IMR-90 (cell line): ENCODE measurements around the gene FAF1. TPM values are rescaled to one million over a fixed set of nuclear protein-coding genes. Genes with fewer than 3 reads are reported as not detected.

ENCODE experiments used
- ATAC-seq: fragments of 200-7000 bp; cut with Tn5 transposase; 2 replicates; pipeline ENCODE4 v1.9.1; 2020; ENCODE audit warnings: low read depth, mild to moderate bottlenecking, moderate library complexity
- BruUV-seq: library from RNA; stranded (reverse); fragments of 400-500 nt; replicated peaks from 2 replicates; lab custom pipeline; 2021; lab: Mats Ljungman, UMichigan
- CTCF ChIA-PET: fragments of 300-600 bp; formaldehyde crosslinking; extraction: SDS; loops from one replicate; lab custom pipeline; 2021; ENCODE audit warnings: antibody characterized with exemption; lab: Yijun Ruan, JAX
- POLR2A ChIA-PET: fragments of 300-600 bp; sonication (Branson Sonifier 250); formaldehyde crosslinking; loops from one replicate; lab custom pipeline; 2022; ENCODE audit warnings: antibody characterized with exemption; ENCODE audit not compliant: unreplicated experiment; lab: Charles Lee
- DNase-seq: peaks from one replicate; pipeline ENCODE4 v3.0.0; 2013
- H2AFZ ChIP-seq: replicated peaks from 2 replicates; pipeline ENCODE3; 2013; ENCODE audit warnings: low read length, mild to moderate bottlenecking; ENCODE audit not compliant: poor library complexity
- H2AK5ac ChIP-seq: 2 replicates; pipeline ENCODE4 v1.6.1; 2013; ENCODE audit warnings: low read depth, low read length, inconsistent platforms
- H2AK9ac ChIP-seq: replicated peaks from 2 replicates; pipeline ENCODE3; 2013; ENCODE audit warnings: mild to moderate bottlenecking, low read depth, low read length, moderate library complexity; ENCODE audit not compliant: poor library complexity
- H2BK120ac ChIP-seq: 2 replicates; pipeline ENCODE4 v1.6.1; 2013; ENCODE audit warnings: low read depth, low read length, inconsistent platforms
- H2BK15ac ChIP-seq: 3 replicates; pipeline ENCODE4 v1.6.1; 2013; ENCODE audit warnings: low read depth, low read length, inconsistent platforms
- H2BK20ac ChIP-seq: 2 replicates; pipeline ENCODE4 v1.6.1; 2013; ENCODE audit warnings: low read depth, mild to moderate bottlenecking, inconsistent platforms, low read length, moderate library complexity
- H2BK5ac ChIP-seq: 2 replicates; pipeline ENCODE4 v1.6.1; 2013; ENCODE audit warnings: mild to moderate bottlenecking, low read depth, low read length, inconsistent platforms; ENCODE audit not compliant: poor library complexity, severe bottlenecking
- H3K14ac ChIP-seq: replicated peaks from 2 replicates; pipeline ENCODE4 v1.6.1; 2013; ENCODE audit warnings: low read depth, low read length, inconsistent platforms
- H3K18ac ChIP-seq: 2 replicates; pipeline ENCODE4 v1.6.1; 2013; ENCODE audit warnings: low read depth, low read length, control low read depth
- H3K23ac ChIP-seq: 2 replicates; pipeline ENCODE4 v1.6.1; 2013; ENCODE audit warnings: low read depth, low read length, inconsistent platforms
- H3K27ac ChIP-seq: 2 replicates; pipeline ENCODE4 v1.5.1; 2013; ENCODE audit warnings: mild to moderate bottlenecking, control low read depth, low read length; ENCODE audit not compliant: insufficient read depth
- H3K27me3 ChIP-seq: 2 replicates; pipeline ENCODE4 v1.6.1; 2013; ENCODE audit warnings: low read length; ENCODE audit not compliant: control insufficient read depth, insufficient read depth
- H3K36me3 ChIP-seq: 2 replicates; pipeline ENCODE4 v1.6.1; 2013; ENCODE audit warnings: low read length, mixed read lengths; ENCODE audit not compliant: control insufficient read depth, insufficient read depth
- H3K4ac ChIP-seq: 2 replicates; pipeline ENCODE4 v1.6.1; 2013; ENCODE audit warnings: low read depth, low read length, inconsistent platforms
- H3K4me1 ChIP-seq: 2 replicates; pipeline ENCODE4 v1.6.1; 2013; ENCODE audit warnings: low read length, mixed read lengths; ENCODE audit not compliant: control insufficient read depth, insufficient read depth
- H3K4me2 ChIP-seq: 2 replicates; pipeline ENCODE4 v1.6.1; 2013; ENCODE audit warnings: low read depth, mild to moderate bottlenecking, control low read depth, low read length, moderate library complexity
- H3K4me3 ChIP-seq: 2 replicates; pipeline ENCODE4 v1.5.1; 2013; ENCODE audit warnings: low read depth, mild to moderate bottlenecking, control low read depth, low read length, moderate library complexity; ENCODE audit not compliant: insufficient read depth
- H3K56ac ChIP-seq: 2 replicates; pipeline ENCODE4 v1.6.1; 2013; ENCODE audit warnings: low read length, inconsistent platforms; ENCODE audit not compliant: insufficient read depth; ENCODE audit errors: extremely low read depth
- H3K79me1 ChIP-seq, 2 experiments: 2 replicates each; pipeline ENCODE4 v1.6.1; 2013; ENCODE audit warnings: low read length in 2 of 2, inconsistent platforms in 1 of 2, low read depth in 1 of 2
- H3K9ac ChIP-seq: 2 replicates; pipeline ENCODE4 v1.6.1; 2013; ENCODE audit warnings: low read depth, low read length, control low read depth
- H3K9me1 ChIP-seq: 2 replicates; pipeline ENCODE4 v1.6.1; 2013; ENCODE audit warnings: low read length, inconsistent platforms; ENCODE audit not compliant: insufficient read depth
- H3K9me3 ChIP-seq: 2 replicates; pipeline ENCODE4 v1.6.1; 2013; ENCODE audit warnings: low read length; ENCODE audit not compliant: control insufficient read depth, insufficient read depth
- H4K20me1 ChIP-seq: 2 replicates; pipeline ENCODE4 v1.6.1; 2013; ENCODE audit warnings: low read length, inconsistent platforms; ENCODE audit not compliant: insufficient read depth
- H4K5ac ChIP-seq: 2 replicates; pipeline ENCODE4 v1.6.1; 2013; ENCODE audit warnings: mild to moderate bottlenecking, low read depth, low read length, control low read depth
- H4K8ac ChIP-seq, 2 experiments: 2 replicates each; pipeline ENCODE4 v1.6.1; 2013; ENCODE audit warnings: low read depth in 2 of 2, low read length in 2 of 2, control low read depth in 1 of 2, inconsistent platforms in 1 of 2
- H4K91ac ChIP-seq: 2 replicates; pipeline ENCODE4 v1.6.1; 2013; ENCODE audit warnings: low read depth, low read length, inconsistent platforms; ENCODE audit not compliant: insufficient read depth
- BHLHE40 ChIP-seq: fragments of 150-350 bp; IDR thresholded peaks from 2 replicates; pipeline ENCODE4 v1.6.1; 2016; ENCODE audit warnings: mild to moderate bottlenecking, low read depth, low read length
- CEBPB ChIP-seq: IDR thresholded peaks from 2 replicates; pipeline ENCODE4 v1.6.1; 2012; ENCODE audit warnings: low read depth, low read length, improper control_type of control experiment
- CHD1 ChIP-seq: IDR thresholded peaks from 2 replicates; pipeline ENCODE4 v1.6.1; 2012; ENCODE audit warnings: low read depth, low read length, improper control_type of control experiment
- MAFK ChIP-seq: IDR thresholded peaks from 2 replicates; pipeline ENCODE4 v1.6.1; 2012; ENCODE audit warnings: low read depth, low read length, improper control_type of control experiment
- MAZ ChIP-seq: IDR thresholded peaks from 2 replicates; pipeline ENCODE4 v1.6.1; 2012; ENCODE audit warnings: low read depth, mild to moderate bottlenecking, low read length, improper control_type of control experiment, moderate library complexity, borderline replicate concordance
- MXI1 ChIP-seq: IDR thresholded peaks from 2 replicates; pipeline ENCODE4 v1.6.1; 2012; ENCODE audit warnings: low read depth, mild to moderate bottlenecking, low read length, moderate library complexity, borderline replicate concordance
- NFE2L2 ChIP-seq: fragments of 150-350 bp; IDR thresholded peaks from 2 replicates; pipeline ENCODE4 v1.6.1; 2016; ENCODE audit warnings: low read depth, mild to moderate bottlenecking, low read length
- POLR2A ChIP-seq: IDR thresholded peaks from 2 replicates; pipeline ENCODE4 v1.6.1; 2012; ENCODE audit warnings: mild to moderate bottlenecking, low read depth, low read length
- RAD21 ChIP-seq: IDR thresholded peaks from 2 replicates; pipeline ENCODE4 v1.6.1; 2012; ENCODE audit warnings: low read length, improper control_type of control experiment
- WGBS, 2 experiments: methylation state at CpG; one replicate each; pipeline versions ENCODE4 v1.1.5 to v1.1.7; 2013; ENCODE audit warnings: missing lambda C conversion rate in 2 of 2; ENCODE audit not compliant: insufficient read length in 1 of 2; ENCODE audit errors: extremely low coverage in 2 of 2; 5-methylcytosine and 5-hydroxymethylcytosine counted together
- dilution Hi-C: fragments of 300-500 bp; cut with HindIII; formaldehyde crosslinking; loops from one replicate; pipeline ENCODE4 v1.14.3; 2018; ENCODE audit warnings: low sequenced_read_pairs; ENCODE audit not compliant: unreplicated experiment
- in situ Hi-C: fragments of 300-500 bp; cut with MboI; formaldehyde crosslinking; loops from 3 replicates; pipeline ENCODE4 v1.14.3; 2019; ENCODE audit warnings: low sequenced_read_pairs, inconsistent platforms, mixed read lengths
- intact Hi-C: fragments of 100-400 bp; cut with micrococcal nuclease; formaldehyde crosslinking; loops from 2 replicates; pipeline ENCODE4 v1.10.0; 2022
- polyA plus RNA-seq, 3 experiments: library from polyadenylated mRNA; depleted of rRNA; stranded (reverse); fragments of >200 nt; gene quantifications; 2 replicates each; pipeline ENCODE4 v1.2.3, GENCODE V29; 2012; ENCODE audit warnings: low replicate concordance in 1 of 3
- total RNA-seq: library from RNA; depleted of rRNA; stranded (reverse); fragments of >200 nt; gene quantifications from 2 replicates; pipeline ENCODE4 v1.2.3, GENCODE V29; 2012
- TF ChIP-seq, protein P1 (sequence below): fragments of 150-350 bp; IDR thresholded peaks from 2 replicates; pipeline ENCODE4 v1.6.1; 2017; ENCODE audit warnings: mild to moderate bottlenecking, antibody characterized with exemption, low read length, low read depth
- TF ChIP-seq, protein P2 (sequence below): conservative IDR thresholded peaks from 2 replicates; pipeline ENCODE4 v1.5.1; 2012; ENCODE audit warnings: mild to moderate bottlenecking, low read depth, low read length, improper control_type of control experiment

Gene FAF1
- total and polyA plus RNA-seq, 2 of the 4 experiments (the other 2 are of a cell fraction), result 18.8 to 72.9 TPM

DNA sequence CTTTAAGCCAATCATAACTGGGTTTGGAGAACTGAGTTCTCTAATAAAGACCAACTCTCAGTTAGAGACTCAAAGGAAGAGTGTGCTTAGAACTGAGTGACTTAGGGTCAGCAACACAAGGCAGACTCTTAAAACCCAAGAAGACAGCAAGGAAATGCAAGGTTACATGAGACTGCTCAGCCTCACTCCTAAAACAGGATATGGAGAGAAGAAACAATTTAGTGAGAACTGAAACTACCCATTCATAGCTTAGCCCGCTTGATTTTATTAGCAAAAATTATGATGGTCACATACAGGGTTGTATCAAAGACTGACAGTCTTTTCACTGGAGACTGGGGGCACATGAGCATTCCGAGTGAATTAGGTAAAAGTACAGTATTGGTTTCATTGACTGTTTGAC is 457.9 kb downstream of the FAF1 start:
- H3K27ac ChIP-seq, result no peak overlapping the region
- no peak overlapping the region for H3K18ac ChIP-seq
- ATAC-seq, result no peak
- no peaks in the 10 kb centered on the region for H3K36me3 ChIP-seq
- H3K23ac ChIP-seq, result no peak overlapping the region
- H4K91ac ChIP-seq, result no peak overlapping the region
- dilution Hi-C loops, result no loop called here
- H3K14ac ChIP-seq, result no peak overlapping the region
- no peak overlapping the region for H3K4ac ChIP-seq
- no peak overlapping the region for H2BK5ac ChIP-seq
- no peak overlapping the region for H2BK15ac ChIP-seq
- no TSS peak for BruUV-seq
- no peaks in the 10 kb centered on the region for H3K9me1 ChIP-seq
- no peak overlapping the region for H3K4me3 ChIP-seq
- in situ Hi-C loops, result no loop called here
- no peak overlapping the region for H4K8ac ChIP-seq
- no peak overlapping the region for H4K5ac ChIP-seq
- no peak overlapping the region for H2AK9ac ChIP-seq
- CTCF ChIA-PET, result no interaction called here
- no peak overlapping the region for H2AK5ac ChIP-seq
- DNase-seq, result no peak
- no peak overlapping the region for H2BK20ac ChIP-seq
- intact Hi-C loops, result no loop called here
- H3K27me3 ChIP-seq, result no peaks in the 10 kb centered on the region
- no peak overlapping the region for H2BK120ac ChIP-seq
- H3K4me2 ChIP-seq, result no peak overlapping the region
- 0 out of 2 replicates have a peak, but pooled peaks cover 1% of the 10 kb centered on the region for H3K9me3 ChIP-seq
- no peaks in the 10 kb centered on the region for H4K20me1 ChIP-seq
- H3K9ac ChIP-seq, result no peak overlapping the region
- H2AFZ ChIP-seq, result no peak overlapping the region
- no CpG with 5 or more reads among the region's 2 CpGs for WGBS, 2 experiments
- no peaks in the 10 kb centered on the region for H3K4me1 ChIP-seq
- TF ChIP-seq BHLHE40 (no peak), CEBPB (no peak), NFE2L2 (no peak), CHD1 (no peak), MAFK (no peak), POLR2A (no peak), MXI1 (no peak), RAD21 (no peak), MAZ (no peak)
- TF ChIP-seq, protein P1, sequence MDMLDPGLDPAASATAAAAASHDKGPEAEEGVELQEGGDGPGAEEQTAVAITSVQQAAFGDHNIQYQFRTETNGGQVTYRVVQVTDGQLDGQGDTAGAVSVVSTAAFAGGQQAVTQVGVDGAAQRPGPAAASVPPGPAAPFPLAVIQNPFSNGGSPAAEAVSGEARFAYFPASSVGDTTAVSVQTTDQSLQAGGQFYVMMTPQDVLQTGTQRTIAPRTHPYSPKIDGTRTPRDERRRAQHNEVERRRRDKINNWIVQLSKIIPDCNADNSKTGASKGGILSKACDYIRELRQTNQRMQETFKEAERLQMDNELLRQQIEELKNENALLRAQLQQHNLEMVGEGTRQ, result no peak
- TF ChIP-seq, protein P2, sequence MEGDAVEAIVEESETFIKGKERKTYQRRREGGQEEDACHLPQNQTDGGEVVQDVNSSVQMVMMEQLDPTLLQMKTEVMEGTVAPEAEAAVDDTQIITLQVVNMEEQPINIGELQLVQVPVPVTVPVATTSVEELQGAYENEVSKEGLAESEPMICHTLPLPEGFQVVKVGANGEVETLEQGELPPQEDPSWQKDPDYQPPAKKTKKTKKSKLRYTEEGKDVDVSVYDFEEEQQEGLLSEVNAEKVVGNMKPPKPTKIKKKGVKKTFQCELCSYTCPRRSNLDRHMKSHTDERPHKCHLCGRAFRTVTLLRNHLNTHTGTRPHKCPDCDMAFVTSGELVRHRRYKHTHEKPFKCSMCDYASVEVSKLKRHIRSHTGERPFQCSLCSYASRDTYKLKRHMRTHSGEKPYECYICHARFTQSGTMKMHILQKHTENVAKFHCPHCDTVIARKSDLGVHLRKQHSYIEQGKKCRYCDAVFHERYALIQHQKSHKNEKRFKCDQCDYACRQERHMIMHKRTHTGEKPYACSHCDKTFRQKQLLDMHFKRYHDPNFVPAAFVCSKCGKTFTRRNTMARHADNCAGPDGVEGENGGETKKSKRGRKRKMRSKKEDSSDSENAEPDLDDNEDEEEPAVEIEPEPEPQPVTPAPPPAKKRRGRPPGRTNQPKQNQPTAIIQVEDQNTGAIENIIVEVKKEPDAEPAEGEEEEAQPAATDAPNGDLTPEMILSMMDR, result no peak
- no peaks in the 10 kb centered on the region for H3K79me1 ChIP-seq
- H3K56ac ChIP-seq, result no peak overlapping the region
- POLR2A ChIA-PET, result interaction anchor here (0.7 kb wide), 1 partner anchor 263 kb away, joined by 4 read pairs; no protein-coding TSS in a partner anchor
